C1 segment of cervical spinal cord (tissue), 14 donors: ENCODE results near the gene STIM1.
"Not testable (repeated sequence)": the region's sequence is repeated elsewhere in the genome, so short reads cannot be mapped to it uniquely, and the experiment has no call there.

Experiments used
- DNase-seq, 14 donors: peaks; one replicate each; lab custom pipeline; 2025; lab: John Stamatoyannopoulos, UW

The STIM1 gene

DNA sequence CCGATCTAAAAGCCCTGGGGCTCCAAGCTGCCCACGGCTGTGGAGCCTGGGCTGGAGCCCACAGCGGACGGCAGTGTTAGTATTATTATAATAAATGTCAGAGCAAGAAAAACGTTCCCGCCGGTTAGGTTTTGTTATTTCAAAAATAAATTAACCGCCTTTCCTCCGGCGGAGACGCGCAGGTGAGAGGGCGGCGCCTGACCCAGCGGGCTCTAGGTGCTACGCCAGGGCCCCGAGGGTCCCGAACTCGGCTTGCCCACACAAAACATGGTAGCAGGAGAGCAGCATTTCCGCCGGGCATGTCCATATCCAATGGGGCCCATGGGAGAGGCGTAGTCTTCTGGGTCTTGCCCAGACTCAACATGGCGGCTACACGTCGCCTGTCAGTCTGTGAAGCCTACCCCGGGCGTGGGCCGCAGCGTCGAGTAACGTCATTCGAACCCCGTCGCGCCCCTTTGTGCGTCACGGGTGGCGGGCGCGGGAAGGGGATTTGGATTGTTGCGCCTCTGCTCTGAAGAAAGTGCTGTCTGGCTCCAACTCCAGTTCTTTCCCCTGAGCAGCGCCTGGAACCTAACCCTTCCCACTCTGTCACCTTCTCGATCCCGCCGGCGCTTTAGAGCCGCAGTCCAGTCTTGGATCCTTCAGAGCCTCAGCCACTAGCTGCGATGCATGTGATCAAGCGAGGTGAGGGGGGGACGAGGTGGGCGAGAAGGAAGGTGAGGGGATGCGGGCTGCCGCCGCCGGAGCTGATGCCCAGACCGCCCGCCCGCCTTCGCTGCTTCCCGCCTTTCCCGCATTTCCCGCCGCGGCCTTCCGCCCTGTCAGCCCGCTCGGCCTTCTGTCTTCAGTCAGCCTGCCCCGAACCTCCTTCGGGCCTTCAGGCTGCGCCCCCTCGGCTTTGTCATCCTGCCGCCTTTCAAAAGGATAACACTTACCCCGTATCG lies 239.2 kb downstream of the STIM1 start, which contains the start of gene RRM1:
RRM1 (plus strand) TSS at position 452 of the 944 bp plus-strand sequence; CDS start at position 666, 214 bp downstream.
- DNase-seq = peak; percentile 75 to 97 (median 92)

DNA sequence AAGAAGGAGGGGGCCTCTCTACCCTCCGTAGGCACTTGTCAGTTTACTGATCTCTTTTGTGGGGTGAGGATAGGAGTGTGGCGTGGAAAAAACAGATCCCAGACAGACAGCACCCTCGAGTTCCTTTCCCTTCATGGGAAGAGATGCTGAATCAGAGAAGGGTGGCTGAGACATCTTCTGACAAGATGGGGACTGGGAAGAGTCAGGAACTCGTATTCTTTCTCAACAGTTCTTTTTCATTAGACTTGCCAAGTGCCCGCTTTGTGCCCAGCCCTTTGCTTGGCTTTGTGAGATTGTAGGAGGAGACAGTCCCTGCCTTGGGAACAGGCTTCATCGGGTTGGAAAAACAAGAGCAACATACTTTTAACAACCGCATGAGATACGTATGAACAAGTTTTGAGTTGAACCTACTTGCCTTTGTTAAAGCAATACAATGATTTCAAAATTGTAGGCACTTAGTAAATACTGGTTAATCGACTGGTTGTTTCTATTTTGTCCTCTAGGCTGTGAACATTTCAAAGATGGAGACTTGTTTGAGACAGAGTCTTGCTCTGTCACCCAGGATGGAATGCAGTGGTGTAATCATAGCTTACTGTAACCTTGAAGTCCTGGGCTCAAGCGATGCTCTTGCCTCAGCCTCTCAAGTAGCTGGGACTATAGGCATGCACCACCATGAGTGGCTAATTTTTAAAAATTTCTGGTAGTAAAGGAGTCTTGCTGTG lies 240.2 kb downstream of the STIM1 start:
- DNase-seq = no peak

DNA sequence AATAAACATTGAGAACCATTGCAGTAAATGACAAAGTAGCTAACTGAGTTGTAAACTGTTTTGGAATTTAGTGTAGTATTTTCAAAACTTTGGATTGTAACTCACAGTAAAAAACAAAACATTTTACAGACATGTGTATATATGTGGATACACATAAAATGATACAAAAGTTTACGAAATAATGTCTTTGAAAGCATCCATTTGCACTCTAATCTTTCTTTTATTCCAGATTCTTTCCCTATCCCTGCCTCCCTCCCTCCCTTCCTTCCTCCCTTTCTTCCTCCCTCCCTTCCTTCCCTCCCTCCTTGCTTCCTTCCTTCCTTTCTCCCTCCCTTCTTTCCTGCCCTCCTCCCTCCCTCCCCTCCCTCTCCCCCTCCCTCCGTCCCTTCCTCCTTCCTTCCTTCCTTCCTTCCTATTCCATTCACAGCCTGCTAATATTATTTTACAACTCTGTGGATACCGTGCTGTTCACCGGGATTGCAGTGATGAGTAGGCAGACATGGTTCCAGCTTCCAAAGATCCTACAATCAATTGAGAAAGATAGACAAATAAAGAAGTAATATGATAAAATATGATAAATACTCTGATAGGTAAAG lies 242.7 kb downstream of the STIM1 start:
- DNase-seq = no peak

DNA sequence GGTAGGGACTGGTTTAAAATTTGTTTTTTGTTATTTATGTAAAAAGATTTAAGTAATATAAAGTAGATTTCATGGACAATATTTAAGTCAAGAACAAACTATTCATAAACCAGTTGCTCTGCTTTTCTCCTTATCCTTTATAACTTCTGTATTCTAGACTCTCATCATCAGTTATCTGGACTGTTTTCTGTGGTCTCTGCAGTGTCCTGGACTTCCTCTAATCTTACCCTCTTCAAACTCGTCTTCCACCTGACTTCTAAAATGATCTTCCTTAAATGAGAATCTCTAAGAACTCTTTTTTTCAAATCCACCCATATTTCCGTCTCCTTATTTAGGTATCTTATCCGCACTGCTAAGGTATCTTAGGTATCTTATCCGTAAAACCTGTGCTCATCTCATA lies 247.2 kb downstream of the STIM1 start:
- DNase-seq = no peak

DNA sequence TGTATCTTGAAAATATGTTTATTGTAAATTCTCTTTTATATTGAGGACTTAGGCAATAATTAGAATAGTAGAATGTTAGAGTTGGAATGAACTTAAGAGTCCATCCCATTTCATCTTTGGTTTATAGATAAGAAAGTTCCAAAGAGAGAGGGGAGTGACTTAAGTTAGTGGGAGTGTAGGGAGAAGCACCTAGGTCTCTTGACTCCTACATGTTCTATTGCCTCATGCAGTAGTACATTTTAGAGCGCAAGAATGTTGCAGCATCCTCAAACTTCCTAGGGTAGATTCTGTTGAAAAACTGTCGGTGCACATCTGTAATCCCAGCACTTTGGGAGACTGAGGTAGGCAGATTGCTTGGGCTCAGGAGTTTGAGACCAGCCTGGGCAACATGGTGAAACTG lies 247.8 kb downstream of the STIM1 start:
- DNase-seq = no peak

DNA sequence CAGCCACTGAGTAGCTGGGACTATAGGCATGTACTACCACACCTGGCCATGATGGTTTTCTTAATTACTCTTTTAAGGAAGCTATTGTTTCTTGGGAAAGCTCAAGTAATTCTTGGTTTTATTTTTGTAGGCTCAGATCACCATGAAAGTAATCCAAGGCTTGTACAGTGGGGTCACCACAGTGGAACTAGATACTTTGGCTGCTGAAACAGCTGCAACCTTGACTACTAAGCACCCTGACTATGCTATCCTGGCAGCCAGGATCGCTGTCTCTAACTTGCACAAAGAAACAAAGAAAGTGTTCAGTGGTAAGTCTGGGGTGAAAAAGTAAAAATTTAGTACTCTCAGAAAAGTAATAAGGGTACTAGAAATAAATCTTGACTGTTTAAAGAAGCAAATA lies 250.5 kb downstream of the STIM1 start:
- no peak for DNase-seq

DNA sequence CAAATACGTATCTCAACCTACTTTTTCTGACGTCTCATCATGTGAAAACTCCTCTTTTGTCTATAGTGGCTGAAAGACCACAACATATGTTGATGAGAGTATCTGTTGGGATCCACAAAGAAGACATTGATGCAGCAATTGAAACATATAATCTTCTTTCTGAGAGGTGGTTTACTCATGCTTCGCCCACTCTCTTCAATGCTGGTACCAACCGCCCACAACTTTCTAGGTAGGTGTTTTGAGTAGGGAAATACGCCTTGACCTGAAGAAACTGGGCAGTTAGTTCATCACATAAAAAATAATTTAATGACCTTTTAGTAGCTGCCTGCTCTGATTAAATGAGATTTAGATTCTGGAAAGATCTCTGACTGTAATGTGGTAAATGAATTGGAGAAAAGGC lies 256.4 kb downstream of the STIM1 start:
- no peak for DNase-seq

DNA sequence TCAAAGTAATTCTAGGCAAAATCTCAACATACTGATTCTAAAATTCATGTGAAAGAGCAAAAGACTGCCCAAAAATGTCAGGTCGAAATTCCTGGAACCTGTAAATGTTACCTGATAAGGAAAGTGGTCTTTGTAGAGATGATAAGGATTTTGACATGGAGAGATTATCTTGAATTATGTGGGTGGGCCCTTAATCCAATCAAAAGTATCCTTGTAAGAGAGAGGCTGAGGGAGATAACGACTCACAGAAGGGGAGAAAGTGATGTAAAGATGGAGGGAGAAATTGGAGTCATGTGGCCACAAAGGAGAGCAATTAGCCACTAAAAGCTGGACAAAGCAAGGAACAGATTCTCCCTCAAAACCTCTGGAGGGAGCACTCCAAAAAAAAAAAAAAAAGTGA lies 259.7 kb downstream of the STIM1 start:
- no peak for DNase-seq

DNA sequence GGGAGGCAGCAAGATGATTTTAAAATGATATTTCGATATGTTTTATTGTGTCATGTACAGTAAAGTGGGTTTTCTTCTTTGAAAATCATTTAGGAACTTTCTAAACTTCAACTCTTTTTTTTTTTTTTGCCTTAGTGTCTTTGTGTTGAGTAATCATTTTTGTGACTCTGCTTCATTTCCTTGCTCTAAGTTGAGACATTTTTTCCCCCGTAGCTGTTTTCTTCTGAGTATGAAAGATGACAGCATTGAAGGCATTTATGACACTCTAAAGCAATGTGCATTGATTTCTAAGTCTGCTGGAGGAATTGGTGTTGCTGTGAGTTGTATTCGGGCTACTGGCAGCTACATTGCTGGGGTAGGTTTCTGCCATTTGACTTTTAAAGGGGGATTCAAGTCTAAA lies 262.6 kb downstream of the STIM1 start:
- no peak for DNase-seq

DNA sequence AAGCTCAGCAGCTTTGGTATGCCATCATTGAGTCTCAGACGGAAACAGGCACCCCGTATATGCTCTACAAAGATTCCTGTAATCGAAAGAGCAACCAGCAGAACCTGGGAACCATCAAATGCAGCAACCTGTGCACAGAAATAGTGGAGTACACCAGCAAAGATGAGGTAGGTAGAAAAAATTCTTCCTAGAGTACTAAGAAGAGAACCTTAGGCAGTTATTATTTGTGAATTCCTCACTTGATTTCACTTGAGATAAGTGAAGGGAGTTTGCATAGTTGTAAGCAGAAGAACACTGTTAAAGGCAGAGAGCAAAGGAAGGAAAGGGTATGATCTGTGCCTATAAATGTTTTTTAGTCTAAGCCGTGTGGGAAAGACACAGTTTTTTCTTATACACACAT lies 267.8 kb downstream of the STIM1 start:
- no peak for DNase-seq

DNA sequence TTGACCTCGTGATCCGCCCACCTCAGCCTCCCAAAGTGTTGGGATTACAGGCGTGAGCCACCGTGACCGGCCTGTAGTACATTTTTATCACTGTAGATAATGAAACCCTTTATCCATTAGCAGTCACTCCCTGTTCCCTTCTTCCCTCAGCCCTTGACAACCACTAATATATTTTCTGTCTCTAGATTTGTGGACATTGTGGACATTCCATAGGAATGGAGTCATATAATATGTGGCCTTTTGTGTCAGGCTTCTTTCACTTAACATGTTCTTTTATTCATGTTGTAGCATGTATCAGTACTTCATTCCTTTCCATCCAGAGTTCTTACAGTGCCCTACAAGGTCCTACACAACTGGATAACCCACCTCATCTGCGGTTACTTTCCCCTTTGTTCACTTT lies 269.7 kb downstream of the STIM1 start:
- DNase-seq = no peak

DNA sequence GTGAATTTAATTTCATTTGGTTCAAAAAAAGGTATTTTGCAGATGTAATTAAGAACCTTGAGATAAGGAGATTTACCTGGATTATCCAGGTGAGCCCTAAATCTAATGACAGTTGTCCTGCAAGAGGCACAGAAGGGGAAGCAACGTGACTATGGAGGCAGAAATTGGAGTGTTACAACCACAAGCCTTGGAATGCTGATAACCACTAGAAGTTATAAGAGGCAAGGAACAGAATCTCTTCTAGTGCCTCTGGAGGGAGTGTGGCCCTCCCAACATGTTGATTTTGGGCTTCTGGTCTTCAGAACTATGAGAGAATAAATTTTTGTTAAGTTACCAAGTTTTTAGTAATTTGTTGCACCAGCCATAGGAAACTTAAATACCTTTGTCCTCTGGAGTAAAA lies 271.9 kb downstream of the STIM1 start:
- DNase-seq = no peak

DNA sequence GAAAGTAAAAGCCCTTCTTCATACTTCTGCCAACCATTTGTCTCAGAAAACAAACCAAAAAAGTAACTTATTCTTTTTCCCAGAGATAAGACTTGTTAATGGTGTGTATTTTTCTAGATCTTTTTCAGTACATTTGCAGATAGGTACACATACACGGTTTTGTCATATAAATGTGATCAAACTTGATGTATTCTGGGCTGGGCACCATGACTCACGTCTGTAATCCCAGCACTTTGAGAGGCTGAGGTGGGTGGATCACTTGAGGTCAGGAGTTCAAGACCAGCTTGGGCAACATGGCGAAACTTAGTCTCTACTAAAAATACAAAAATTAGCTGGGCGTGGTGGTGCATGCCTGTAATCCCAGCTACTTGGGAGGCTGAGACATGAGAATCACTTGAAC lies 274.8 kb downstream of the STIM1 start:
- not testable (repeated sequence) for DNase-seq

DNA sequence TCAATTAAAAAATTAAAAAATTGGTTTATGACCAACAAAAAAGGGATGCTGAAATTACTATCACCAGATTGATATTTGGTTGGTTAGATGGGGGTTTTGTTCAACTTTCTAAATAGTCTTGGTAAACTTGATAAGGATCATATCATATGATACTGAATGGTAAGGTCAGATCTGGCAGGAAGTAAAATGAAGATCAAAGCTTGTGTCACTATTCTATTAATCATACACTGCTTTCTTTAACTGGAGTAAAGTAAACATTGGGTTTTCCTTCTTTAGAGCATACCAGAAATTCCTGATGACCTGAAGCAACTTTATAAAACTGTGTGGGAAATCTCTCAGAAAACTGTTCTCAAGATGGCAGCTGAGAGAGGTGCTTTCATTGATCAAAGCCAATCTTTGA lies 279.3 kb downstream of the STIM1 start:
- no peak for DNase-seq

DNA sequence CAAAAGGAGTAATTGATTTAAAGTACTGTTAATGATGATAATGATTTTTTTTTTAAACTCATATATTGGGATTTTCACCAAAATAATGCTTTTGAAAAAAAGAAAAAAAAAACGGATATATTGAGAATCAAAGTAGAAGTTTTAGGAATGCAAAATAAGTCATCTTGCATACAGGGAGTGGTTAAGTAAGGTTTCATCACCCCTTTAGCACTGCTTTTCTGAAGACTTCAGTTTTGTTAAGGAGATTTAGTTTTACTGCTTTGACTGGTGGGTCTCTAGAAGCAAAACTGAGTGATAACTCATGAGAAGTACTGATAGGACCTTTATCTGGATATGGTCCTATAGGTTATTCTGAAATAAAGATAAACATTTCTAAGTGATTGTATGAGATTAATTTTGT lies 283.0 kb downstream of the STIM1 start:
- DNase-seq = no peak

DNA sequence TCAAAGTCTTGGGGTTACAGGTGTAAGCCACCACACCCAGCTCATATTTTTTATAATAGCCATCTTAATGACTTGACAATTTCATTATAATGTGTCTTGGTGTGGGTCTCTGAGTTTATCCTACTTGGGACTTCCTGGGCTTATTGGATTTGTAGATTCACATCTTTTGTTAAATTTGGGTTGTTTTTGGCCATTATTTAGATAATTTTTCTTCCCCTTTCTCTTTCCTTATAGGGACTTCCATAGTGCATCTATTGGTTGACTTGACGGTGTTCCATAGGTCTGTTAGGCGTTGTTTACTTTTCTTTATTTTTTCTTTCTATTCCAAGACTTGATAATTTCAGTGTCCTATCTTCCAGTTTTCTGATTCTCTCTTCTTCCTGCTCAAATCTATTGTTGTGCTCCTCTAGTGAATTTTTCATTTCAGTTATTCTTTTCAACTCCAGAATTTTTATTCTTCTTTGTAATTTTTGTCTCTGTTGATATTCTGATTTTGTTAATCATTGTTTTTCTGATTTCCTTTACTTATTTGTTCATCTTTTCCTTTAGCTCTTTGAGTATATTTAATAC lies 284.7 kb downstream of the STIM1 start:
- no peak for DNase-seq
